ENCODE measurements around the gene FAM149B1.
"Not testable (repeated sequence)": the region's sequence is repeated elsewhere in the genome, so short reads cannot be mapped to it uniquely, and the experiment has no call there.

Gene FAM149B1

GRCh38 chr10:73238990-73239566, 71.2 kb downstream of the FAM149B1 start:
- DNase-seq: no peak

DNA sequence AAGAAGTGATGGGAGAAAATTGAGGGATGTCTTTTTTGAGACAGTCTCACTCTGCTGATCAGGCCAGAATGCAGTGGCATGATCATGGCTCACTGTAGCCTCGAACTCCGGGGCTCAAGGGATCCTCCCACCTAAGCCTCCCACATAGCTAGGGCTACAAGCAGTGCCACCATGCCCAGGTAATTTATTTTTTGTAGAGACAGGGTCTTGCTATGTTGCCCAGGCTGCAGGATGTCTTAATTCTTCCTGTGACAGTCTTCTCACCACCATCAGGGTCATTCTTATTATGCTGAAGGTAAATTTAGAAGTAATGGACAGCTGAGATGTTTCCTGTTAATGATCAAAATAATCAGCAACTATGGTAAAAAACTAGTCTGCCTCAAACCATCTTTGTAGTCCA, 72.0 kb downstream of the FAM149B1 start:
- DNase-seq: no peak

- no peak for DNase-seq
Observed at GRCh38 chr10:73244866-73245477, 77.1 kb downstream of the FAM149B1 start.

GRCh38 chr10:73246322-73246645, 78.4 kb downstream of the FAM149B1 start:
- DNase-seq: no peak

DNA sequence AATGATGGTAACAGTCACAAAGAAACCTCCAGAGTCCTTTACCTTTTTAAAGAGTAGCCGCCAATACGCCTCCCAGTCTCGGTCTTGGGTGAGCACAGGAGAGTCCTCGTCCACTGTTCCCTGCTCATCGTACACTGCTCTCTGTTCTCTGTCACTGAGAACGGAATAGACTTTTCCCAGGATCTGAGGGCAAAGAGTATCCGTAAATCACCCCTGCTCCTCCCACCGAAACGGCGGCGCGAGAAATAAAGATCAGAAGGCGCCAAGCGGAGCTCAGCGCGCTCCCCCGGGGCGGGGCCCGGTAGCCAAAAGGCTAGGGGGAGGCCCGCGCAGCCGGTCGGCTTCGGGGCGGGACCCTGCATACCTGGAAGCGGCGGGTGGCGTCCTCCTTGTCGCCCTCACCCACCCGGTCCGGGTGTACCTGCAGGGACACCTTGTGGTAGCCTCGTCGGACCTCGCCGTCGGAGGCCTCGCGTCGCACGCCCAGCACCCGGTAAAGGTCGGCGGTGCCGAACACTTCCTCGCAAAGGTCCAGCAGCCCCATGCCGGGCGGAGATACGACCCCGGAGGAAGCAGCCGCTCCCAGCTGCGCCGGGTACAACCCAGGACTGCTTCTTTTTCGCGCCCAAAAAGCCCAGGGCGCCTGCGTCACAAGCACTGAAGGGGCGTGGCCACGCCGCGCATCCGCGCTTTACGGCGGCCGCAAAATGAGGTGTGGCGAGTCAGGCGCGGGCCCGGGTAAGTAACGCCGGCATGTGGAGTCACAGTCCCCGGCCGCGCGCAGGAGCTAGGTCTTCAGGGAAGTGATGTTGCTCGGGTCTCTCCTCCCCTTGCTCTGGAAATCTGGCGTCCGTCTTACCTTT, 79.0 kb downstream of the FAM149B1 start, which contains the start of gene DNAJC9:
TSS of gene DNAJC9 (minus strand) at position 610 of the 863 bp plus-strand sequence. CDS start at position 544, 66 bp downstream.
- peak; percentile 90 for DNase-seq

GRCh38 chr10:73247509-73248258, 79.8 kb downstream of the FAM149B1 start:
- DNase-seq: no peak

DNA sequence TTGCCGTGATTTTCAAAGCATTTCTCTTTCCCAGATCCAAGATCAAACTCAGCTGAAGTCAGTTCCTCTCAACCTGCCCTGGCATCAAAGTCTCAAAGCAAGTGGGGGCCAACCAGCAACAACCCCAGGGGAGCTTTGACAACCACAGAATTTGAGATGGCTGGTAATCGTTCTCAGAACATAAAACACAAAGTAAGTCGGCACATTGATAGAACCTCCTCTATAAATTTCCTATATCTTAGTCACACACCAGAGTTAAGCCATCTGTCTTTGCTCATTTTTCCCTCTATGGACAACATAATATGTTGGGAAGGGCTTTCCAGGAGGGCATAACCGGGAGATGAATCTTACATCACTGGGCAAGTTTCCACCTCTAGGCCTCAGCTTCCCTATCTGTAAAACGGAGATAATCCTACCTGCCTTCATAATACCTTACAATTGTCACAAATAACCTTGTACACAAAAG, 80.4 kb downstream of the FAM149B1 start:
- no peak for DNase-seq

GRCh38 chr10:73251683-73252444, 83.9 kb downstream of the FAM149B1 start:
- DNase-seq: no peak

GRCh38 chr10:73252445-73253224, 84.7 kb downstream of the FAM149B1 start, which contains the start of gene MRPS16:
Gene MRPS16 (minus strand): TSS chr10:73252644. CDS start chr10:73252482, 162 bp downstream.
- peak; percentile 90 for DNase-seq

GRCh38 chr10:73253225-73253555, 85.3 kb downstream of the FAM149B1 start:
- no peak for DNase-seq

DNA sequence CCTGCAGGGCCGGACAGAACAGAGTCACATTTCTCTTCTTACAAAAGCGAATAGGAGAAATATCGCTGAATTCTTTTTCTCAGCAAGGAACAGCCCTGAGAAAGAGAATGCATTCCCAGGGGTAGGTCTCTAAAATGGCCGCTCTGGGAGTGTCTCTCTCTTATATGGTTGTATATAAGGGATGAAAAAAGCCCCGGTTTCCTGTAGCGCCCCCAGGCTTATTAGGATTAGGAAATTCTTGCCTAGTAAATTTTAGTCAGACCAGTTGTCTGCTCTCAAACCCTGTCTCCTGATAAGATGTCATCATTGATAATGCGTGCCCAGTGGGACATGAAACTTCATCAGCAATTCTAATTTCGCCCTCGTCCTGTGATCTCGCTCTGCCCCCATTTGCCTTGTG, 90.7 kb downstream of the FAM149B1 start:
- DNase-seq: not testable (repeated sequence)

GRCh38 chr10:73261362-73261995, 93.6 kb downstream of the FAM149B1 start:
- DNase-seq: no peak

DNA sequence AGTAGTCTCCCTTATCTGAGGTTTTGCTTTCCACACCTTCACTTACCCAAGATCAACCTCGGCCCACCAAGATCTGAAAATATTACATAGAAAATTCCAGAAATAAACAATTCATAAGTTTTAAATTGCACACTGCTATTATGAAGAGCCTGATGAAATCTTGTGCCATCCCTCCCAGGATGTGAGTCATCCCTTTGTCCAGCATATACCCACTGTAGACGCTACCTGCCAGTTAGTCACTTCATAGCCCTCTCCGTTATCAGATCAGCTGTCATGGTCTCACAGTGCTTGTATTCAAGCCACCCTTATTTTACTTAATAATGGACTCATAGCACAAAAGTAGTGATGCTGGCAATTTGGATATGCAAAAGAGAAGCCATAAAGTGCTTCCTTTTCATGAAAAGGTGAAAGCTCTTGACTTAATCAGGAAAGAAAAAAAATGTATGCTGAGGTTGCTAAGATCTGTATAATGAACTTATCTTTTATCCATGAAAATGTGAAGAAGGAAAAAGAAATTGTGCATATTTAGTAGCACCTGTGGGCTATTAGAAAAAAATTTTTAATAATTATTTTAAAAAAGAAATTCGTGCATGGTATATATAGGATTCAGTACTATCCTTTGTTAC, 94.3 kb downstream of the FAM149B1 start:
- DNase-seq: no peak

- DNase-seq: no peak
Observed at GRCh38 chr10:73262880-73263555, 95.1 kb downstream of the FAM149B1 start.

- DNase-seq: no peak
Observed at GRCh38 chr10:73263693-73264347, 95.9 kb downstream of the FAM149B1 start.

- no peak for DNase-seq
Observed at GRCh38 chr10:73264423-73264822, 96.5 kb downstream of the FAM149B1 start.

GRCh38 chr10:73281097-73281496, 113.2 kb downstream of the FAM149B1 start:
- DNase-seq: no peak

GRCh38 chr10:73287441-73287840, 119.5 kb downstream of the FAM149B1 start:
- DNase-seq: no peak

DNA sequence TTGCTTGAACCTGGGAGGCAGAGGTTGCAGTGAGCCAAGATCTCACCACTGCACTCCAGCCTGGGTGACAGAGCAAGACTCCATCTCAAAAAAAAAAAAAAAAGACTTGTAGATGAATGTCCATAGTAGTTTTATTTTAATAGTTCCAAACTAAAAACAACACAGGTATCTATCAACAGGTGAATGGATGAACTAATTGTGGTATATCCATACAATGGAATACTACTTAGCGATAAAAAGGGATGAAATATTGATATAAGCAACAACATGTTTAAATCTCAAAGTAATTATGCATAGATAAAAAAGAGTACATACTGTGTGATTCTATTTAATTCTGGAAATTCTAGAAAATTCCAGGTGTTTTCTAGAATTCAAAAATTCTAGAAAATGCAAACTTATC, 122.0 kb downstream of the FAM149B1 start:
- DNase-seq: no peak

All from NCI-H345 (cell line).